ENCODE data around the gene SPOCD1.

- TF ChIP-seq, protein P1, sequence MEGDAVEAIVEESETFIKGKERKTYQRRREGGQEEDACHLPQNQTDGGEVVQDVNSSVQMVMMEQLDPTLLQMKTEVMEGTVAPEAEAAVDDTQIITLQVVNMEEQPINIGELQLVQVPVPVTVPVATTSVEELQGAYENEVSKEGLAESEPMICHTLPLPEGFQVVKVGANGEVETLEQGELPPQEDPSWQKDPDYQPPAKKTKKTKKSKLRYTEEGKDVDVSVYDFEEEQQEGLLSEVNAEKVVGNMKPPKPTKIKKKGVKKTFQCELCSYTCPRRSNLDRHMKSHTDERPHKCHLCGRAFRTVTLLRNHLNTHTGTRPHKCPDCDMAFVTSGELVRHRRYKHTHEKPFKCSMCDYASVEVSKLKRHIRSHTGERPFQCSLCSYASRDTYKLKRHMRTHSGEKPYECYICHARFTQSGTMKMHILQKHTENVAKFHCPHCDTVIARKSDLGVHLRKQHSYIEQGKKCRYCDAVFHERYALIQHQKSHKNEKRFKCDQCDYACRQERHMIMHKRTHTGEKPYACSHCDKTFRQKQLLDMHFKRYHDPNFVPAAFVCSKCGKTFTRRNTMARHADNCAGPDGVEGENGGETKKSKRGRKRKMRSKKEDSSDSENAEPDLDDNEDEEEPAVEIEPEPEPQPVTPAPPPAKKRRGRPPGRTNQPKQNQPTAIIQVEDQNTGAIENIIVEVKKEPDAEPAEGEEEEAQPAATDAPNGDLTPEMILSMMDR (IDR thresholded peaks at IDR 0.05): no peak
- TF ChIP-seq ZFX (IDR thresholded peaks at IDR 0.05; ENCODE audit: borderline replicate concordance): no peak
Measured at GRCh38 chr1:31828341-31828740, 12.5 kb upstream of the SPOCD1 start.
